NT2/D1 (cell line): ENCODE results near the gene PEAK1.
A peak's percentile ranks its signal among the peaks of the same experiment; 100 is the strongest.
"Not testable (repeated sequence)": the region's sequence is repeated elsewhere in the genome, so short reads cannot be mapped to it uniquely, and the experiment has no call there.

Experiments used
- DNase-seq: peaks from one replicate; pipeline ENCODE4 v3.0.0-alpha.2; 2011; ENCODE audit warnings: low read depth, low spot score
- H3K27me3 ChIP-seq: 2 replicates; pipeline ENCODE4 v1.6.0; 2011; ENCODE audit warnings: mild to moderate bottlenecking; ENCODE audit not compliant: insufficient read length, insufficient read depth
- H3K36me3 ChIP-seq: 2 replicates; pipeline ENCODE4 v1.6.1; 2011; ENCODE audit warnings: mild to moderate bottlenecking, low read length, mixed read lengths; ENCODE audit not compliant: insufficient read depth, insufficient read length
- H3K4me1 ChIP-seq: 2 replicates; pipeline ENCODE4 v1.5.1; 2011; ENCODE audit not compliant: insufficient read depth, insufficient read length
- H3K4me3 ChIP-seq: 2 replicates; pipeline ENCODE4 v1.5.1; 2011; ENCODE audit warnings: low read depth; ENCODE audit not compliant: insufficient read length
- H3K9ac ChIP-seq: 2 replicates; pipeline ENCODE4 v1.6.0; 2011; ENCODE audit warnings: low read depth; ENCODE audit not compliant: insufficient read length
- H3K9me3 ChIP-seq: 2 replicates; pipeline ENCODE4 v1.5.1; 2011; ENCODE audit warnings: mild to moderate bottlenecking, low read length; ENCODE audit not compliant: insufficient read depth
- SUZ12 ChIP-seq: IDR thresholded peaks from 2 replicates; pipeline ENCODE4 v1.6.1; 2011; ENCODE audit not compliant: insufficient read length, insufficient read depth; ENCODE audit errors: extremely low read depth
- YY1 ChIP-seq: IDR thresholded peaks from 2 replicates; pipeline ENCODE4 v1.6.1; 2011; ENCODE audit not compliant: insufficient read length, insufficient read depth
- ZNF274 ChIP-seq: IDR thresholded peaks from 2 replicates; pipeline ENCODE4 v1.6.1; 2011; ENCODE audit warnings: mild to moderate bottlenecking, low read depth, low read length

PEAK1 gene

DNA sequence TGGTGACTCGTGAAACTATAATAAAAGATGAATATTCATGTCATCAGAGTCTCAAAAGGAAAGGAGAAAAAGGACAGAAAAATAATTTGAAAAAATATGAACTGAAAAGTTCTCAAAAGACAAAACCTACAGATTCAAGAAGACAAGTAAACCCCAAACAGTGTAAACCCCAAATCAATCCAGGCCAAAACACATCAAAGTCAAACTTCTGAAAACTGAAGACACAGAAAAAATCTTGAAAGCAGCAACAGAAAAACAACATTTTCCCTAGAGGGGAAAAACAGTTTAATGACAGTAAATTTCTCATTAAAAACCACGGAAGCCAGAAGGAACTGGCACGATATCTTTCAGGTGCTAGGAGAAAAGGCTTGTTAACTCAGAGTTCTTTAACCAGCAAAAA lies 143.8 kb downstream of the PEAK1 start:
- Histone ChIP-seq H3K36me3 (peaks cover 2% of the 10 kb centered on the region), H3K9ac (no peak overlapping the region), H3K4me1 (no peaks in the 10 kb centered on the region), H3K9me3 (no peaks in the 10 kb centered on the region), H3K27me3 (no peaks in the 10 kb centered on the region), H3K4me3 (no peak overlapping the region)
- TF ChIP-seq SUZ12, result no peak
- no peak for TF ChIP-seq YY1
- no peak for TF ChIP-seq ZNF274
- DNase-seq, result no peak

DNA sequence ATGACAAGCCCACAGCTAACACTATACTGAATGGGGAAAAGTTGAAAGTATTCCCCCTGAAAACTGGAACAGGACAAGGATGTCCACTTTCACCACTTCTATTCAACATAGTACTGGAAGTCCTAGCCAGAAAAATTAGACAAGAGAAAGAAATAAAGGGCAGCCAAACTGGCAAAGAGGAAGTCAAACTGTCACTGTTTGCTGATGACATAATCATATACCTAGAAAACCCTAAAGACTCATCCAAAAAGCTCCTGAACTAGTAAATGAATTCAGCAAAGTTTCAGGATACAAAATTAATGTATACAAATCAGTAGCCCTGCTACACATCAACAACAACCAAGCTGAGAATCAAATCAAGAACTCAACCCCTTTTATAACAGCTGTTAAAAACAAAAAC lies 146.8 kb downstream of the PEAK1 start:
- not testable (repeated sequence) for H3K36me3 ChIP-seq, DNase-seq, H3K9me3 ChIP-seq, H3K9ac ChIP-seq, H3K27me3 ChIP-seq, H3K4me1 ChIP-seq, H3K4me3 ChIP-seq

DNA sequence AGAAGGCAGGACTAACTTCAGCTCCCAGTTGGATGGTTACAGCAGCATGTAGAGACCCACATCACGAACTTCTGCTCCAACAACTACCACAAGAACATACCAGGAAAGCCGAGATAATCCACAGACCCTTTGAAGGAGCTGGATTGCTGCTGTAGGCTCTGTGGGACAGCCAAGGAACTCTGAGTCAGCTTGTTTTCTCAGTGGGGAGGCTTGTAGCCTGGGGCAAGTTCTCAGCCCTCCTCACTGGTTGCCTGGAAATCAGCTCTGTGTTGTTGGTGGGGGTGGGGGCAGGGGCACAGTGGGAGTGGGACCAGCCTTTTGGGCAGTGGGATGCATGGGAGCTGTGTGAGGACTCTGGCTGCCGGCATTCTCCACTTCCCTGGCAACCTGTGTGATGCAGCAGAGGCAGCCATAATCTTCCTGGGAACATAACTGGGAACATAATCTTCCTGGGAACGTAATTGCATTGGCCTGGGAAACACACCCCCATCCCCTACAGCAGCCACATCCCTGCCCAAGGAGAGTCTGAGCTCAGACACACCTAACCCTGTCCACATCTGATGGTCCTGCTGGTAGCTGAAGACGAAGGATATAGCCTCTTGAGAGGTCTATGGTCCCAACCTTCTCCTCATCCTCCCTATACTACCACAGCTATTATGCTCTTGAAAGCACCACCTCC lies 153.1 kb downstream of the PEAK1 start:
- peak; percentile 92 for DNase-seq

DNA sequence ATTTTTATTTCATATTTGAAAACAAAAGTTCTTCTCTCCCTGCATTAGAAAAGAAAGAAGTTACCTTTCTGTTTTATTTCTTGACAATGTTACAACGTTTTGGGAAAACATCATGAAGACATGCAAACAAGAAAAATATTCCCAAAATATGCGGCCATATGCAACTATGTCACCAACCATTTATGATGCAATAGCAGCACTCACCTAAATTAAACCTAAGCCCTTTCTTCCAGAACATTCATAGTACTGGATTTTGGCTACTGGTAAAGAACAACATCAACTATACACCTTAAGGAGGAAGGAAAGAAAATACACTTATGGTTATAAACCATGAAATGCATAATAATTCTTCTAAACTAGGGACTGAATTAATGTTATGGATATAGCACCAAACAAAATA lies 164.5 kb downstream of the PEAK1 start:
- 0 out of 2 replicates have a peak, but pooled peaks cover 11% of the 10 kb centered on the region for H3K9me3 ChIP-seq
- no peaks in the 10 kb centered on the region for H3K4me1 ChIP-seq
- no peak overlapping the region for H3K9ac ChIP-seq
- DNase-seq, result no peak
- H3K4me3 ChIP-seq, result no peak overlapping the region
- H3K27me3 ChIP-seq, result no peaks in the 10 kb centered on the region
- no peak for TF ChIP-seq SUZ12
- H3K36me3 ChIP-seq, result peaks cover 5% of the 10 kb centered on the region

More for the DNA sequence above, 153.1 kb downstream of the PEAK1 start:
- Histone ChIP-seq H3K36me3 (no peaks in the 10 kb centered on the region), H3K4me3 (no peak overlapping the region), H3K9me3 (no peaks in the 10 kb centered on the region), H3K27me3 (no peaks in the 10 kb centered on the region), H3K9ac (no peak overlapping the region), H3K4me1 (peaks cover 6% of the 10 kb centered on the region)
- TF ChIP-seq YY1, result no peak
- no peak for TF ChIP-seq SUZ12
- TF ChIP-seq ZNF274, result no peak

DNA sequence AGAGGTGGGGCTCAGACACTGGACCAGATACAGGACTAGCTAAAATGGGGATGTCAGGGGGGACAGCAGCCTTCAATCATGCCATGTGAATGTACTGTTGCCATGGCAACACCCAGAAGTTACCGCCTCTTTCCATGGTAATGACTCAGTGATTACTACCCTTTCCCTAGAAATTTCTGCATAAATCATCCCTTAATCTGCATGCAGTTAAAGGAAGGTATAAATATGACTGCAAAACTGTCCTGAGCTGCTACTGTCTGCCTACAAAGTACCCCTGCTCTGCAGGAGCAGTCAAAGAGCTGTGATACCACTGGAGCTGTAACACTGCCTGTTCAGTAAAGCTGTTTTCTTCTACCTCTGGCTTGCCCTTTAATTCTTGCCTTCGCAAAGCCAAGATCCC lies 168.2 kb downstream of the PEAK1 start:
- no peak overlapping the region for H3K9ac ChIP-seq
- no peak for TF ChIP-seq YY1
- TF ChIP-seq ZNF274, result no peak
- TF ChIP-seq SUZ12, result no peak
- H3K27me3 ChIP-seq, result no peaks in the 10 kb centered on the region
- H3K36me3 ChIP-seq, result peaks cover 11% of the 10 kb centered on the region
- H3K4me1 ChIP-seq, result no peaks in the 10 kb centered on the region
- H3K9me3 ChIP-seq, result no peaks in the 10 kb centered on the region
- H3K4me3 ChIP-seq, result no peak overlapping the region
- no peak for DNase-seq

DNA sequence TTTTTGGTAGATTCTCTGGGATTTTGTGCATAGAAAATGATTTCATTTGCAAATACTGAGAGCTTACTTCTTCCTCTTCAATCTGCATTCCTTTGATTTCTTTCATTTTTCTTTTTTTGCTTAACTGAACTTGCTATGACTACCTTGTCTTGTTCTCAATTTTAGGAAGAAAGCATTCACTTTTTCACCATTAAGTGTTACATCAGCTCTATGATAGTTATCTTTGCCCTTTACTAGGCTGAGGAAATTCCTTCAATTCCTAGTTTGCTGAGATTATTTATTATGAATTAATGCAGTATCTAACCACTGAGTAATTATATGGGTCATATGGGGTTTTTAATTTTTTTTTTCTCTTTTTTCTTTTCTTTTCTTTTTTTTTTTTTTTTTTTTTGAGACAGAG lies 172.8 kb downstream of the PEAK1 start:
- Histone ChIP-seq H3K4me3 (no peak overlapping the region), H3K4me1 (no peaks in the 10 kb centered on the region), H3K27me3 (no peaks in the 10 kb centered on the region), H3K36me3 (peaks cover 11% of the 10 kb centered on the region), H3K9me3 (no peaks in the 10 kb centered on the region), H3K9ac (no peak overlapping the region)
- no peak for DNase-seq
- TF ChIP-seq ZNF274, result no peak
- no peak for TF ChIP-seq YY1
- TF ChIP-seq SUZ12, result no peak

DNA sequence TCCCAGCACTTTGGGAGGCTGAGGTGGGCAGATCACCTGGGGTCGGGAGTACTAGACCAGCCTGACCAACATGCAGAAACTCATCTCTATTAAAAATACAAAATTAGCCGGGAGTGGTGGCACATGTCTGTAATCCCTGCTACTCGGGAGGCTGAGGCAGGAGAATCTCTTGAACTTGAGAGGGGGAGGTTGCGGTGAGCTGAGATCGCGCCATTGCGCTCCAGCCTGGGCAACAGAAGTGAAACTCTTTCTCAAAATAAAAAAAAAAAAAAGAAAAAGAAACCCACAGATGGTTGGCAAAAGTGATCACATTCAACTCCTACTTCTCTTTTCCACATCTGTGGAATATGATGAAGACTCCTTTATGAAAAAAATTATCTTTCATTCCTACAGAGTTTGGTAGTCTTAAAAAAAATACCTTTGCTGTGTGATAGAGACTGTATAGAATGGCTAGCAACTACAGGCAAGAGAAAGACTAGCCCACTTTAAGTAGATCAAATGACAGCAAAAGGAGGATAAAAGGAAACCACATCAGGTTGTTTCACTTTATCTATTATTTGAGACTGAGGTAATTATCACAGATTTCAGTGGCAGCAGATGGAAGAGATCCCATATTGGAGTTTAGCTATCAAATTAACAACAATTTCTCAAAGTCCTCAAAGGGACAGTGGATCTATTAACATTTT lies 176.0 kb downstream of the PEAK1 start:
- no peak for DNase-seq
- Histone ChIP-seq H3K36me3 (peaks cover 2% of the 10 kb centered on the region), H3K4me1 (no peaks in the 10 kb centered on the region), H3K9ac (no peak overlapping the region), H3K4me3 (no peak overlapping the region), H3K27me3 (no peaks in the 10 kb centered on the region), H3K9me3 (no peaks in the 10 kb centered on the region)
- TF ChIP-seq YY1 (no peak), SUZ12 (no peak)

DNA sequence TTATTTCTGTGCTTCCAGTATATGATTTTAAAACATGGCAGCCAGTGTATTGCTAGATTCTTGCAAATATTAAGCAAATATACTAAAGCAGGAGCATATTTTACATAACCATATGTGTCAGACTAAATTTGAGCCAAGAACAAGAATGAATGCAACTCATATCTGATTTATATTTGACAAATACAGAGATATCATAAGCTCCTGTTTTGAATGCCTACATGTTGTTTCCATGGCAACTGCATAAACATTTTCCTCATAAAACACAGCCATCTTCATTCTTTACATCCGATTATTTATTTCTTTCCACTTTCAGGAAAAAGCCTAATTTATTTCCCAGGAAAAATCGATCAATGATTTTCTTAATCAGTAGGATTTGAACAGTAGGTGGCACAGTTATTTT lies 176.8 kb downstream of the PEAK1 start:
- Histone ChIP-seq H3K9ac (no peak overlapping the region), H3K9me3 (no peaks in the 10 kb centered on the region), H3K27me3 (no peaks in the 10 kb centered on the region), H3K4me1 (no peaks in the 10 kb centered on the region), H3K4me3 (no peak overlapping the region), H3K36me3 (no peaks in the 10 kb centered on the region)
- TF ChIP-seq YY1 (no peak), SUZ12 (no peak), ZNF274 (no peak)
- no peak for DNase-seq
